HG03025 (cell line): ENCODE measurements around the gene SLC22A25.
"Not testable (repeated sequence)": the region's sequence is repeated elsewhere in the genome, so short reads cannot be mapped to it uniquely, and the experiment has no call there.

ENCODE experiments used
- ATAC-seq: cut with Tn5 transposase; IDR thresholded peaks from one replicate; pipeline ENCODE4 v1.9.1; 2021; ENCODE audit warnings: mild to moderate bottlenecking, moderate library complexity; ENCODE audit not compliant: unreplicated experiment, low FRiP score

SLC22A25 gene

DNA sequence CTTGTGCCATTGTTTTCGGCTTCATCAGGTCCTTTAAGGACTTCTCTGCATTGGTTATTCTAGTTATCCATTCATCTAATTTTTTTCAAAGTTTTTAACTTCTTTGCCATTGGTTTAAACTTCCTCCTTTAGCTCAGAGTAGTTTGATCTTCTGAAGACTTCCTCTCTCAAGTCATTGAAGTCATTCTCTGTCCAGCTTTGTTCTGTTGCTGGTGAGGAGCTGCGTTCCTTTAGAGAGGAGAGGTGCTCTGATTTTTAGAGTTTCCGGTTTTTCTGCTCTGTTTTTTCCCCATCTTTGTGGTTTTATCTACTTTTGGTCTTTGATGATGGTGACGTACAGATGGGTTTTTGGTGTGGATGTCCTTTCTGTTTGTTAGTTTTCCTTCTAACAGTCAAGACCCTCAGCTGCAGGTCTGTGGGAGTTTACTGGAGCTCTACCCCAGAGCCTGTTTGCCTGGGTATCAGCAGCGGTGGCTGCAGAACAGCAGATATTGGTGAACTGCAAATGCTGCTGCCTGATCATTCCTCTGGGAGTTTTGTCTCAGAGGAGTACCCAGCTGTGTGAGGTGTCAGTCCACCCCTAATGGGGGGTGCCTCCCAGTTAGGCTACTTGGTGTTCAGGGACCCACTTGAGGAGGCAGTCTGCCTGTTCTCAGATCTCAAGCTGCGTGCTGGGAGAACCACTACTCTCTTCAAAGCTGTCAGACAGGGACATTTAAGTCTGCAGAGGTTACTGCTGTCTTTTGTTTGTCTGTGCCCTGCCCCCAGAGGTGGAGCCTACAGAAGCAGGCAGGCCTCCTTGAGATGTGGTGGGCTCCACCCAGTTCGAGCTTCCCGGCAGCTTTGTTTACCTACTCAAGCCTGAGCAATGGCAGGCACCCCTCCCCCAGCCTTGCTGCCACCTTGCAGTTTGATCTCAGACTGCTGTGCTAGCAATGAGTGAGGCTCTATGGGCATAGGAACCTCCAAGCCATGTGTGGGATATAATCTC lies 7.6 kb downstream of the SLC22A25 start:
- ATAC-seq = not testable (repeated sequence)

DNA sequence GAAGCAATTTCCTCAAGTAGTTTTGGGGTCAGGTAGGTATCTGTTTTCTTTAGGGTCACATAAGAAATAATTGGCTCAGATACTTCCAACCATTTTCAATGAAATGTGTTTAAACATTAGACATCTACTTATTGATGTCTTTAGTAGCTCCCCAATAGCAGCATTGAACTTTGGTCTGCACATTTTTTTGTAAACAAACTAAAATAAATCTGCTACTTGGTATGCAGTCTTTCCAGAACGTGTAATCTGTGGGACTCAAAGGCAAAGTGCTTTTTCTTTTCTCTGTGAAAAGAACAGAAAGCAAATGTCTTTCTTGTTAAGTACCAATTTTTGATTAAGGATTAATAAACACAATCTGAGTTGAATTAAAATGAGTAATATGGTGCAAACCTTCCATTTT lies 13.6 kb downstream of the SLC22A25 start:
- no peak for ATAC-seq

DNA sequence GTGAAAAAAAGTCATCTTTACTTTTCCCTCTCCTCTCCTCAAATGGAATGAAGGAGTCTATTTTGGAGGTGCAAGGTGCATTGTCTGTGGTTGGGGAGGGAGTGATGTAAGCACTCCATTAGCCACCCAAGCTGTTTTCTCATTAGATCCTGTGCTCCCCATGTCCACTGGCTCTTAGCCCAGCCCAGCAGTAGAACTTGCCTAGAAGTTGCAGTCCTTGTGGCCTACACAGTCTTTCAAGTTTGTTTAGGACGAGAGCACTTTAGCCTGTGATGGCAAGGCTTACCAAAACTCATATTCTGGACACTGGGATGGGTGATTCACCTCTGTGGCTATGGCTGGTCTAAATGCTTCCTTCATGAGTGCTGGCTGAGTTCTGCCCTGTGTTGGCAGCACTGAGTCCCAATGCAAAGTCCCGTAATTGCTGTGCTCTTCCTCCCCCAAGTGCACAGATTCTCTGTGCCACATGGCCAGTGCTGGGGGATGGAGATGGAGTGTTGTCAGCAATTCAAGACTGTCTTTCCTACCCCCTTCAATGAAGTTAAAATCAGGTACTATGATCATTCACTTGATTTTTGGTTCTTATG lies 15.8 kb downstream of the SLC22A25 start:
- no peak for ATAC-seq

DNA sequence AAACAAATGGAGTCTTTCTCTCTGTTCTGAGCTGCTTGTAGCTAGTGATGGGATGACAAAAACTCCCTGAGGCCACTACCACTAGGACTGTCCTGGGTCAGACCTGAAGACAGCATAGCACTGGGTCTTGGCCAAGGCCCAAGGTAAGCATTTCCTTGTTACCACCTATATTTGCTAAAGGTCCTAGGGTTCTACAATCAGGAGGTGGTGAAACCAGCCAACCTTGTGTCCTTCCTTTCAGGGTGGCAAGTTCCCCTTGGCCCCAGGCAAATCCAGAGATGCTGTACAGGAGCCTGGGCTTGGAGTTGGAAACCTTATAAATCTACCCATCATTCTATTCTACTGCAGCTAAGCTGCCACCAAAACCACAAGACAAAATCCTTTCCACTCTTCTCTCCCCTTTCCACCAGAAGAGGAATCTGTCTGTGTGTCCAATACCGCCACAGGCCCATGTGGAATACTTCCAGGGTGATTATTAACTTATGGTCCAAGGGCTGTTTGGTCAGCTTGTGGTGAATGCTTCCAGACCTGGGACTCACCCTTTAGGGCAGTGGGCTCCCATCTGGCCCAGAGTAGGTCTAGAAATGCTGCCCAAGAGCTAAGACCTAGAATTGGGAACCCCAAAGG lies 16.8 kb downstream of the SLC22A25 start:
- no peak for ATAC-seq

DNA sequence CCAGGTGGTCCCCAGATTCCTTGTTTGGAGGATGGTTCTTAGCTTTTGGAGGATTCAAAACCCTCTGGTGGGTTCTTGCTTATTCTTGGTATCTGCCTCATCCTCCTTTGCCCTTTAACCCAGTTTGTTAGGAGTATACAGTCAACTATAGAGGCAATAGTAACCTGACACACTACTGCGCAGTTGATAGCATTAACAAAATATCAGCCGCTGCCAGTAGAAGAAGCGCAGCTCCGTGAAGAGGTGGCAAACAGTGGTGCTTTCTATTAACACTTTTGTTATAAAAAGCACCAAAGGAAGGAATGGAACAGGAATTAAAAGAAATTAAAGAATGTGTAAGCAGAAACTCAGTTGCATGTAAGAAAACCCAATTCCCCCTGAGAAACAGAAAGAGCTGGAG lies 29.3 kb downstream of the SLC22A25 start:
- ATAC-seq = no peak

DNA sequence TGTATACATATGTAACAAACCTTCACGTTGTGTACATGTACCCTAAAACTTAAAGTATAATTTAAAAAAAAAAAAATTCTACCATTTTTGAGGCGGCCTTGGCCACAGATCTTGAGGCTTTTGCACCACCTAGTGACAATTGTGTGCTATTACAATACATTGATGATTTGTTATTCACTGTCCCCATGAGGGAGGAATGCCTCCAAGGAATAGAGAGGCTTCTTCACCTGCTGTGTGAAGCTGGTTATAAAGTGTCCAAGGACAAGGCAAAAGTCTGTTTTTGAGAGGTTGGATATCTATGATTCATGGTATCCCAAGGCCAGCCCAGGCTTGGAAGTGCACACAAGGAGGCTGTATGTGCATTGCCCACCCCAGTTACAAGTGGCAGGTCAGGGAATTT lies 30.7 kb downstream of the SLC22A25 start:
- ATAC-seq = no peak

DNA sequence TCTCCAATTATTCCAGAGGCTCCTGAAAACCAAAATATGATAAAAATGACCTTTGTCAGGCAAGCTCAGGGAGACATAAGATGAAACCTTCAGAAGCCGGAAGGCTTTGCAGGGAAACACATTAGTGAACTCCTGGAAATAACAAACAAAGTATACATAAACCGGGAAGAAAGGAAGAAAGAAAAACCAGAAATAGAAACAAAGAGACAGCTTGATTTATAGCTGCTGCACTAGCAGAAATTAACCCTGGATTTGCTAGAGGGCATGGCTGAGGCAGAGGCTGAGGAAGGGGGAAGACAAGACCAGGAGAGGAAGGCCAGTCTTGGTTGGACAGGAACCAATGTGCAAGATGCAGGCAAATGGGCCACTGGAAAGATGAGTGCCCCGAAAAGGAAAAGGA lies 33.3 kb downstream of the SLC22A25 start:
- no peak for ATAC-seq
